Spleen (tissue), 7 donors: ENCODE results near the gene ITPA.

Experiments
- POLR2A ChIP-seq, 3 donors: fragments of 450-650 bp; IDR thresholded peaks; one replicate each; pipeline ENCODE4 v1.5.1; 2017; ENCODE audit warnings: antibody characterized with exemption in 3 of 3, mild to moderate bottlenecking in 1 of 3
- TF ChIP-seq, protein P1 (sequence below), 11 experiments: fragments of 200-600 bp in 7 of 11; fragments of 450-650 bp in 4 of 11; sonication (generic) in 4 of 11; IDR thresholded peaks in 8 of 11; conservative IDR thresholded peaks in 3 of 11; 1 replicate in 7 of 11; 2 replicates in 4 of 11; pipeline versions ENCODE4 v1.4.0 to v1.8.0; 2016 to 2021; ENCODE audit warnings: antibody characterized with exemption in 11 of 11, inconsistent platforms in 4 of 11, mild to moderate bottlenecking in 1 of 11
- donor health status: DM: no; HTN: no; CAD: no; lungs with moderate emphysema.
- donor health status: DM: no; HTN: no; CAD: no.
- donor health status: DM: no; HTN: no; CAD: no.

- TF ChIP-seq, protein P1, sequence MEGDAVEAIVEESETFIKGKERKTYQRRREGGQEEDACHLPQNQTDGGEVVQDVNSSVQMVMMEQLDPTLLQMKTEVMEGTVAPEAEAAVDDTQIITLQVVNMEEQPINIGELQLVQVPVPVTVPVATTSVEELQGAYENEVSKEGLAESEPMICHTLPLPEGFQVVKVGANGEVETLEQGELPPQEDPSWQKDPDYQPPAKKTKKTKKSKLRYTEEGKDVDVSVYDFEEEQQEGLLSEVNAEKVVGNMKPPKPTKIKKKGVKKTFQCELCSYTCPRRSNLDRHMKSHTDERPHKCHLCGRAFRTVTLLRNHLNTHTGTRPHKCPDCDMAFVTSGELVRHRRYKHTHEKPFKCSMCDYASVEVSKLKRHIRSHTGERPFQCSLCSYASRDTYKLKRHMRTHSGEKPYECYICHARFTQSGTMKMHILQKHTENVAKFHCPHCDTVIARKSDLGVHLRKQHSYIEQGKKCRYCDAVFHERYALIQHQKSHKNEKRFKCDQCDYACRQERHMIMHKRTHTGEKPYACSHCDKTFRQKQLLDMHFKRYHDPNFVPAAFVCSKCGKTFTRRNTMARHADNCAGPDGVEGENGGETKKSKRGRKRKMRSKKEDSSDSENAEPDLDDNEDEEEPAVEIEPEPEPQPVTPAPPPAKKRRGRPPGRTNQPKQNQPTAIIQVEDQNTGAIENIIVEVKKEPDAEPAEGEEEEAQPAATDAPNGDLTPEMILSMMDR (IDR thresholded peaks at IDR 0.05 in 8 of 11, conservative IDR thresholded peaks at IDR 0.05 in 3 of 11), result no peak
- no peak for TF ChIP-seq POLR2A (IDR thresholded peaks at IDR 0.05)
These were observed 3.9 kb downstream of the ITPA start for GRCh38 chr20:3213226-3213625.
